C1 segment of cervical spinal cord (tissue), 14 donors: Measurements from ENCODE around the gene BCKDHA.
"Not testable (repeated sequence)": the region's sequence is repeated elsewhere in the genome, so short reads cannot be mapped to it uniquely, and the experiment has no call there.

Source experiments
- DNase-seq, 14 donors: peaks; one replicate each; lab custom pipeline; 2025; lab: John Stamatoyannopoulos, UW

Gene BCKDHA

GRCh38 chr19:41443813-41444455 lies 46.3 kb downstream of the BCKDHA start:
- no peak for DNase-seq

DNA sequence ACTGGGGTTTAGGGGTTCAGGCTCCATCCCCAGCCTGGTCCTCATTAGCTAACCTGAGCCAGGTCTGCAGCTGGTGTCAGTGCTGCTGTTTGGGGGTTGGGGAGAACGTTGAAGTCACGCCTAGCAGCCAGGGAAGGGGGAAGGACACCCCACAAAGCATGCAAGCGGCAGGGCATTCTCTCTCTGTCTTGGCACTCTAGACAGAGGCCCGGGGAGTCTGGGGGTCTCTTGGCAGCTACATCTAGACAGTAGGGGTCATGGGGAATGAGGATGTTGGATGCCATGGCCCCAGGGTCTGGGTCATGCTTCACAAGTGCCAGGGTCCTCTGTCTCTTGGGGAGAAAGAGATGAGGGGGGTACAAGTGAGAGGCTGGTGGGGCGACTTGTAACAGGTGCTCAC lies 48.0 kb downstream of the BCKDHA start:
- DNase-seq, result no peak

- DNase-seq, result no peak
These were observed 50.2 kb downstream of the BCKDHA start for GRCh38 chr19:41447732-41448332.

- peak in 13 of 14 donors; percentile 15 to 71 (median 48) for DNase-seq
These were observed 51.7 kb downstream of the BCKDHA start for GRCh38 chr19:41449079-41449864.

DNA sequence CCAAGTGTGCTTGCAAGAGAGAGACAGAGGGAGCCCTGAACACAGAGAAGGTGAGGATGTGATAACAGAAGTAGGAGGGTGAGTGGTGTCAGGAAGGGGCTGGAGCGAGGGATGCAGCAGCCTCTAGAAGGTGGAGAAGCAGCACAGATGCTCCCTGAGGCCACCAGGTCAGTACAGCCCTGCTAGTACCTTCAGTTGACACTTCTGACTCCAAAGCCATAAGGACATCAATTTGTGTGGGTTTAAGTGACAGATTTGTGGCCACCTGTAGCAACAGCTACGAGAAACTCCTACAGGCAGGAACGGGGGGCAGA lies 52.2 kb downstream of the BCKDHA start:
- DNase-seq, result no peak

- DNase-seq, result no peak
These were observed 55.1 kb downstream of the BCKDHA start for GRCh38 chr19:41452584-41453275.

DNA sequence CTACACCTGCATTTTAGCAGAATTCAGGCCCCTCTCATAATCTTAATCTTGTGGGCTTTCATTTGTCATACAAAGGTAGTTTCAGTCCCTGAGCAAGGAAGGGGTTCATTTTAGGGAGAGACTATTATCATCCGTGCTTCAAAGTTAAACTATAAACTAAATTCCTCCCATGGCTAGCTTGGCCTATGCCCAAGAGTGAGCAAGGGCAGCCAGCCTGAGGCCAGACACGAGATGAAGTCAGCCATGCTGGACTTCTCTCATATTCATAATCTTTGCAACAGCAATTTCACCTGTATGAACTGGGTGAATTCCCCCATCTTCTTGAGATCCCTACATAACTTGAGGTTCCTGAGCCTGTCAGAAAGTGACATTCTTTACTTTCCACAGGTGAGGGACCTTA lies 58.3 kb downstream of the BCKDHA start:
- DNase-seq, result no peak

GRCh38 chr19:41456342-41456918 lies 58.8 kb downstream of the BCKDHA start:
- DNase-seq, result no peak

GRCh38 chr19:41457241-41457640 lies 59.6 kb downstream of the BCKDHA start:
- DNase-seq, result no peak

- no peak for DNase-seq
These were observed 64.9 kb downstream of the BCKDHA start for GRCh38 chr19:41462497-41462896.

DNA sequence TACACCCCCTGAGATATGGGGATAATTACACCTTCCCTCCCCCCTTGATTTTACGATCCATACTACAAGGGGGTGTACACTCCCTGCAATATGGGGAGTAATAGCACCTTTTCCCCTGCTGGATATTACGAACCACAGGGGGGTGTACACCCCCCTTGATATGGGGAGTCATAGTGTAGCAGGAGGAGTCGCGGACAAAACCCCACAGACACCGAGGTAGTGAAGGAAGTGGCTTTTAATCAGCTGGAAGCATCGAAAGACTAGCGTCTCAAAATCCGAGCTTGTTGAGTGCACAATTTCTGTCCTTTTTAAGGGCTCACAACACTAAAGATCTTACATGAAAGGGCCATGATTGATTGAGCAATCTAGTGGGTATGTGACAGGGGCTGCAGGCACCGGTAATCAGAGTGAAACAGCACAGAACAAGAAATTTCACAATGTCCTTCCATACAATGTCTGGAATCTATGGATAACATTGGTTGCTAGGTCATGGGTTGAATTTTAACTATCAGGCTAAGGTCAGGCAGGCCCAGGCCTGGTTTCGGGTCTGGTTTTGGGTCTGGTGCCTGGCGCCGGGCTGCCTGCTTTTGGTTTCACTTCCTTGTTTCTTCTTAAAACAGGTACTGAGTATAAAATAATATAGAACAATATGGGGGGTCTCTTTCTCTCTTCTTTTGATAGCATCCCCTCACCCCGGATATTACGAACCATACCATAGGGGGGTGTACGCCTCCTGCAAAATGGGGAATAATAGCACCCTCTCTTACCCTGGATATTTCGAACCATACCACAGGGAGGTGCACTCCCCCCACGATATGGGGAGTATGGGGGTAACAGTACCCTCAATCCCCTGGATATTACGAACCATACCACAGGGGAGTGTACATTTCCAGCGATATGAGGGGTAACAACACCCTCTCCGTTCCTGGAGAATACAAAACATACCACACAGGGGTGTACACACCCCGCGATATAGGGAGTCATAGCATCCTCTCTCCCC lies 65.9 kb downstream of the BCKDHA start:
- not testable (repeated sequence) for DNase-seq
